Left kidney (tissue), 2 donors: ENCODE results near the gene ANKRD28. TPM values are rescaled to one million over a fixed set of nuclear protein-coding genes. Genes with fewer than 3 reads are reported as not detected.
"Not testable (repeated sequence)": the region's sequence is repeated elsewhere in the genome, so short reads cannot be mapped to it uniquely, and the experiment has no call there.

Experiments
- DNase-seq: peaks from one replicate; pipeline ENCODE4 v3.0.0-alpha.2; 2013
- polyA plus RNA-seq: library from polyadenylated mRNA; unstranded; fragments of 120-200 nt; gene quantifications from one replicate; pipeline ENCODE4 v1.2.1, GENCODE V29; 2013; ENCODE audit not compliant: insufficient read length

Gene ANKRD28
- polyA plus RNA-seq, 1 donor = 63.2 TPM

DNA sequence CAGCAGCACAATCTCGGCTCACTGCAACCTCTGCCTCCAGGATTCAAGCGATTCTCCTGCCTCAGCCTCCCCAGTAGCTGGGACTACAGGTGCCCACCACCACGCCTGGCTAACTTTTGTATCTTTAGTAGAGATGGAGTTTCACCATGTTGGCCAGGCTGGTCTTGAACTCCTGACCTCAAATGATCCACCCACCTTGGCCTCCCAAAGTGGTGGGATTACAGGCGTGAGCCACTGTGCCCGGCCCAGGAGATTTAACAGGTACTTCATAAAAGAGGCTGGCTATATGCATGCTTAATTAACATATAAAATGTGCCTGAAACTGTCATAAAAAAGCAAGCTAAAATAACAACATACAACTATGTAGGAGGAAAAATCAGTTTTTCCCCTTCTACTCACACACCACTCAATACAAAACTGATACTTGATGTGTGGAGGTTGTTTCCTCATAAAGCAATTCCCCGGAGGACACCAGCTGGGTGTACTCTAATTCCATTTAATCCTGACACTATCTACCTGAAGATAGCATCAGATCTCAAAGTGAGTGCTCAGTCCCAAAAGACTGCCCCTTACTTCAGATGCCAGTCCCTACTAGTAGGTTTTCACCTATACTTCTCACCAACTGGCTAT, 22.7 kb downstream of the ANKRD28 start:
- DNase-seq = not testable (repeated sequence)

GRCh38 chr3:15771444-15771843, 26.3 kb downstream of the ANKRD28 start:
- no peak for DNase-seq

DNA sequence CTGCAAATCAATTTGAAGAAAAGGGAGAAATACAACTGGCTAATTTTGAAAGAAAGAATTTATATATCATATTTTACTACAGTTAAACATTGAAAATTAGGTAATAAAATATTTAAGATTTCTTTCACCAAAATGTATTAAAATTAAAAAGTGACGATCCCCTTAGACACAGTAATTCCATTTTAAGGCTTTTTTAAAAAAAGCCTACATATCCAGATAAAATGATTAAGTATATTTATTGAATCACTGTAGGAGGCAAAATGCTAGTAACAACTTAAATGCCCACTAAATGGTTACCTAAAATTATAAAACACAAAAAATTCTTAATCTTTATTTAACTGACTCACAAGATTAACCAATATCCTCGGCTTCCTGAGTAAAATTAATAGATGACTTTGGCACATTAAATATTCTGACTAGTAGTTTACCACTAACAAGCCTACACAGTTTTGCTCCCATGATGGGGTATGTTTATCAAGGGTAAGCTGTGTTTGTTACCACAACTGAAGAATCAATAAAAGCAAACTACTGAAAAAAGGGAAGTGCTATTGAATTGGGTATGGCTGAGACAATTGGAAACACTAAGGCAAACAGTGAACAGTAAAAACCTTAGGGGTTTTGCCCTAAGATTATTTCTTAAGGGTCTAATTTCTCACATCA, 28.4 kb downstream of the ANKRD28 start:
- DNase-seq = no peak

DNA sequence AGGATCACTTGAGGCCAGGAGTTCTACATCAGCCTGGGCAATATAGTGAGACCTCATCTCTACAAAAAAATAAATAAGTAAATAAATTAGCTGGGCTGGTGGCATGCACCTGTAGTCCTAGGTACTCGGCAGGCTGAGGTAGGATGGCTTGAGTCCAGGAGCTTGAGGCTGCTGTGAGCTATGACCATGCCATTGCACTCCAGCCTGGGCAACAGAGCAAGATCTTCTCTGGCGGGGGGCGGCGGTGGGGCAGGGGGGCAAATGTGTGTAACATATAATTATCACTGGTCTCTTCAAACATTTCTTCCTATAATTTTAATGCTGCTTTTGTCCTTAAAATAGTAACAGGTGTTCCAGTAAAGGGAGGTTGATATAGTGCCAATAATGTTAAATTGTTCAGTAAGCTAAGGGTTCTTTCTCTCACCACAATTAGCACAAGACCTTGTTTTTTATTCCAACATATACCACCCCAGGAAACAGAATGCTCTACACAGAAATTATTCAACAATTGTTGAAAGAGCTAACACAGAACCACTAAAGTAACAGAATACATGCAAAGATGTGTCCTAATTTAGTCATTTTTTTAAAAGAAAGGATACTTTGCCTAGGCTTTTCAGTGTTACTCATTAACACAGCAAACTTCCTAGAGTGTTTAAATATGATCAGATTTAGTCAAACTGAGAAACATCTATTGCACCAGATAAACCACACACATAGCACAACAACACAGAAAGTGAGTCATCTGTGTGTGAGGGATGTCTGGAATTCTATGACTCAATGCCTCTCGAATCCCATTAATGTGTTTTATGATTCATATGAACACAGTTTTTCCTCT, 29.1 kb downstream of the ANKRD28 start:
- no peak for DNase-seq

DNA sequence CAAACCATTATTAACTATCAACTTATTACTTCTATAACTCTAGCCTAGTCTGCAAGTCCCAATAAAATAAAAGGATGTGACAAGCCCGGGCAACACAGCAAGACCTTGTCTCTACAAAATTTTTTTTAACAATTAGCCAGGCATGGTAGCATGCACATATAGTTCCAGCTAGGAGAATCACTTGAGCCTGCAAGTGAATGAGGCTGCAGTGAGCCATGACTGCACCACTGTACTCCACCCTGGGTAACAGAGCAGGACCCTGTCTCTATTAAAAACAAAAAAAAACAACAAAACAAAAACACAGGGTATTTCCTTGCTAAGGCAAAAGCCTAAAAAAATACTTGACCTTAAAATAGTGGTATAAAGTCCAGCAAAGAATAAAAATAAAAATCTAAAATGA, 31.4 kb downstream of the ANKRD28 start:
- no peak for DNase-seq

DNA sequence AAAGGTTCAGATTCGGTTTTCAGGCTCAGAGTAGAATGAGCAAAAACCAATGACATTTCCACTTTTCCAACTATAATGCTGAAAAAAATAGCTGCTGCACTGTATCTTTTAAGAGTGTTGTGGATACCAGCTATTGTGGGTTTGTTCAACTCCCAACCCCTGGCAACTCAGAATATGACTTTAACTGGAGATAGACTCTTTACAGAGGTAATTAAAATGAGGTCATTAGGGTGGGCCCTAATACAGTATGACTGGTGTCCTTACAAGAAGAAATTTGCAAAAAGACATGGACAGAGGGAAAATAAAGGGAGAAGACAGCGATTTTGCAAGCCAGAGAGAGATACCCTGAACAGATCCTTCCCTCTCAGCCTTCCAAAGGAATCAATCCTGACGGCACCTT, 39.5 kb downstream of the ANKRD28 start:
- no peak for DNase-seq

GRCh38 chr3:15757824-15758223, 40.0 kb downstream of the ANKRD28 start:
- no peak for DNase-seq

GRCh38 chr3:15756505-15756904, 41.3 kb downstream of the ANKRD28 start:
- DNase-seq = no peak

DNA sequence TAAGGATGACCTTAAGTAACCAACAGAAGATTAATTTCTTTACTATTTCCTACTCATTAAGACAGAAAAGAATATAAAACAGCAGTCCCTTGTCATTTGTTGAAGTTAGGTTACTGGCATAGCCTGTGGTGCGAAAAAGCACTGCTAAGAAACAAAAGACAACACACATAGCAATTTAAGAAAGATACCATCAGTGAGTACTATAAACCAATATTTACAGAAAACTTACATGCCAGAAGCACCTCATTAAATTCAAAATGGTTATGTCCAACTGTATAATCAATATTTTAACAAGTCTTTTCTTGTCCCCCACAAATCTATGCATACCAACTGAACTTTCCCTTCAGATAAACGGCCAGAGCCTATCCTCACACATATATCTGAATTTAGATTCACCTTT, 42.0 kb downstream of the ANKRD28 start:
- DNase-seq = no peak

DNA sequence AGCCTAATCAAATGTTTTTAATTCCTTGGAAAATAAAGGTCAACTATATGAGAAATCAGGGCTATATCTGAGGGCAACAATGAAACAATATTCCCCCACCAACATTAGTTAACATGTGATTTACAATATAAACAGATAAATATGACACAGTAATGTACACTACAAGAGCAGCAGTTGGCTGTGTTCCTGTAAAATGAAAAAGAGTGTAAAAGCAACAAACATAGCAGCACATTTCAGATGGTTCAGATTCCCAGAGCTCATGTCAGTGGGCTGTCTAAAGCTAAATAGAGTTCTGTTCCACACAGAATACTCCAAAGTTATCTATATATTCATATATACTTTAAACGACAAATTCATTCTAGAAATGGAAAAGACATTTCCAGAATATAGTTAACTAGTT, 42.6 kb downstream of the ANKRD28 start:
- peak; percentile 8 for DNase-seq

DNA sequence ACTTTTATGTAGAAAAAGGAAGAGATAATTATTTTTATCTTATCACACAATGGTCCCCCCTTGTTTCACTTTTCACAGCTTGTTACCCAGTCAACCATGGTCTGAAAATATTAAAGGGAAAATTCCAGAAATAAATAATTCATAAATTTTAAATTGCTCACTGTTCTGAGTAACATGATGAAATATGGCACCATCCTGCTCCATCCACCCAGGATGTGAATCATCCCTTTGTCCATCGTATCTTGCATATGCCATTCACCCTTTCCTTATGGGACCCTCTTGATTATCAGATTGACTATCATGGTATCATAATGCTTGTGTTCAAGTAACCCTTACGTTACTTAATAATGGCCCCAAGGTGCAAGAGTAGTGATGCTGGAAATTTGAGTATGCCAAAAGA, 43.7 kb downstream of the ANKRD28 start:
- DNase-seq = no peak

GRCh38 chr3:15753056-15753710, 44.6 kb downstream of the ANKRD28 start:
- no peak for DNase-seq

DNA sequence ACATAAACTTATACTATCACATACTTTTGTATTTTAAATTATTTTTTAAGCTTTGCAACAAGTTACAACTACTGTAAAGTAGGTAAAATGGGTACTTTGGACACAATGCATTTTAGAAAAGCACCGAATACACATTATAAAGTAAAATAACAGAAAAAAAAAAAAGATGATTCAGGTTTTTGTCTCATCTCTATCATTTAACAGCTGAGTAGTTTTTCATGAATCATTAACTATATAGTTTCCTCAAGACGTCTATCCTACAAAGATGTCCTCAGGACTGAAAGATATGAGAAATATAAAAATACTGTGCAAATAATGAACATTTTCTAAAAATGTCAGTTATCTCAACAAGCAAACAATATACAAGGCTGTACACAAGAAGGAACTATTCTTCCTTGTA, 46.9 kb downstream of the ANKRD28 start:
- no peak for DNase-seq

DNA sequence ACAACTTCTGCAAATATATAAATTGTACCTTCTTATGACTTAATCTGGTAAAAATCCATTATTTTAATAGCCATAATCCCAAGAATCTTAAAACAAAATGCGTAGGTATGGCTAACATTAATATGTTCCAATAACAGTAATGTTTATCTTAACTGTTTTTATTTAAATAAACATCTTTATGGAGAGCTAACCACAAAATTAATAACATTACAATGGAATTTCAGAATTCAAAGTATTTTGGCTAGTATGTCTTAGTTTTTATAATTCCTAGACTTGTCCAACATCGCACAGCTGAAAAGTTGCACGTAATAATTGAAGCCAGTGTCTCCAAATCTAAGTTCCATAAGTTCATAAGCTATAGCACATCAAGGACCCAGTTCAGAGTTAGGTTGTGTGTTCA, 47.6 kb downstream of the ANKRD28 start:
- DNase-seq = no peak

DNA sequence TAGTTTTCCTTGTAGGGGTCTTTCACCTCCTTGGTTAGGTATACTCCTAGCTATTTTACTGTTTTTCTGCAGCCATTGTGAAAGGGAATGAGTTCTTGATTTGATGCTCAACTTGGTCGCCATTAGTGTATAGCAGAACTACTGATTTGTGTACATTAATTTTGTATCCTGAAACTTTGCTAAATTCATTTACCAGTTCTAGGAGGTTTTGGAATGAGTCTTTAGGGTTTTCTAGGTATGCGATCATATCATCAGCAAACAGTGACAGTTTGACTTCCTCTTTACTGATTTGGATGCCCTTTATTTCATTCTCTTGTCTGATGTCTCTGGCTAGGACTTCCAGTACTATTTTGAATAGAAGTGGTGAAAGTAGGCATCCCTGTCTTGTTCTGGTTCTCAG, 51.9 kb downstream of the ANKRD28 start:
- DNase-seq = not testable (repeated sequence)

DNA sequence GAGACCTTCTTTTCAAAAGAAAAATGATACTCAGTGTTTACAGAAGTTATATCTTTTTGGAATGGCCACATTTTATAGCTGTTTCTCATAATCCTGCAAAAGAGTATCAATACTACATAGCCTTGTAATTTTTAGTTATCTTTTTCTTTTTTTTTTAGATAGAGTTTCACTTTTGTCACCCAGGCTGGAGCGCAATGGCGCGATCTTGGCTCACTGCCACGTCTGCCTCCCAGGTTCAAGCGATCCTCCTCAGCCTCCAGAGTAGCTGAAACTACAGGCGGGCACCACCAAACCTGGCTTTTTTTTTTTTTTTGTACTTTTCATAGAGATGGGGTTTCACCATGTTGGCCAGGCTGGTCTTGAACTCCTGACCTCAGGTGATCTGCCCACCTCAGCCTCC, 53.6 kb downstream of the ANKRD28 start:
- DNase-seq = no peak

DNA sequence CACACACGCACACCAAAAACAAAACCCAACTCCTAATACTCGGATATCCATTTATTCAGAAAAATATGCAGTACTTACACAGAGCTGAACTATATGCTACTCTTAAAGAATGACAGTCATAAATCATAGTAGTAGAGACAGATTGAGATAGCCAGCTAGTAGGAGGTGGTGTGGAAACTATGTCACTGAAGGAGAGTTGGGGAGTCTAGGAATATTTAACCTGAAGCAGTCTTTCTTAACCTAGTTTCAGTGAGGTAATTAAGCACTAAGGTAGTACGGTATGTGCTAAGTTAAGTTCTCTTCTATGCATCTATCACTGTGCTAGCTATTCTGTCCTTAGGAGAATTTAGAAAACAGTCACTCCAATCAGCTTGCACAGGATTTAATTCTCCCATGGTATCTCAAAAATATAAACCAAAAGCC, 54.2 kb downstream of the ANKRD28 start:
- DNase-seq = no peak

GRCh38 chr3:15742236-15742635, 55.5 kb downstream of the ANKRD28 start:
- DNase-seq = not testable (repeated sequence)

GRCh38 chr3:15738616-15739005, 59.2 kb downstream of the ANKRD28 start:
- not testable (repeated sequence) for DNase-seq

GRCh38 chr3:15731024-15731423, 66.8 kb downstream of the ANKRD28 start:
- DNase-seq = no peak

DNA sequence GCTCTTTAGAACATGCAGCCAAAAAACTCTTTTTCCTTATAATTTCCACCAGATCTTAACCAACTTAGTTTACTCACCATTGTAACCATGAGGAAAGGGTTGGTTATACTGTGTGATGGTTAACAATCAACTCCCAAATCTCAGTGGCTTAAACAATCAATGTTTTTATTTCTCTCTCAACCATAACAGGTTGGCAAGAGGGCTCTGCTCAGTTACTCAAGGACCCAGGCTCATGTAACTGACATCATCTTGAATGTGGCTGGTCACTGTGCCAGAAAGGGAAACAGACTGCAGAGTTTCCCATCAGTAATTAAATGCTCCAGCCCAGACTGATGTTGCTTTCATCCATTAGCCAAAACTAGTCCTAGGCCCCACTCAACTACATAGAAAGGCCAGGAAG, 69.0 kb downstream of the ANKRD28 start:
- no peak for DNase-seq

- DNase-seq = no peak
Observed at GRCh38 chr3:15726881-15727280, 70.9 kb downstream of the ANKRD28 start.

GRCh38 chr3:15726043-15726442, 71.7 kb downstream of the ANKRD28 start:
- no peak for DNase-seq
